Progenitor cell of endocrine pancreas (in vitro differentiated cells): ENCODE measurements around the gene DNM2. TPM values are rescaled to one million over a fixed set of nuclear protein-coding genes. Genes with fewer than 3 reads are reported as not detected.
A peak's percentile ranks its signal among the peaks of the same experiment; 100 is the strongest.

Experiments used
- DNase-seq: peaks from one replicate; pipeline ENCODE4 v3.0.0; 2021; ENCODE audit warnings: low spot score; ENCODE audit not compliant: unreplicated experiment
- H3K27ac Mint-ChIP-seq: 2 replicates; pipeline ENCODE4 v1.8.0; 2021; ENCODE audit warnings: mild to moderate bottlenecking, moderate library complexity, mixed read lengths
- H3K27me3 Mint-ChIP-seq: 2 replicates; pipeline ENCODE4 v1.8.0; 2021; ENCODE audit warnings: mixed read lengths
- H3K36me3 Mint-ChIP-seq: 2 replicates; pipeline ENCODE4 v1.8.0; 2022; ENCODE audit warnings: mixed read lengths; ENCODE audit not compliant: insufficient read depth
- H3K4me1 Mint-ChIP-seq: 2 replicates; pipeline ENCODE4 v1.8.0; 2021; ENCODE audit warnings: low read depth, mixed read lengths
- H3K4me3 Mint-ChIP-seq: 2 replicates; pipeline ENCODE4 v1.8.0; 2021; ENCODE audit warnings: low read depth, mild to moderate bottlenecking, moderate library complexity, mixed read lengths
- H3K9me3 Mint-ChIP-seq: 2 replicates; pipeline ENCODE4 v1.8.0; 2021; ENCODE audit warnings: low read depth, mixed read lengths
- CTCF ChIP-seq: fragments of 200-600 bp; sonication (generic); IDR thresholded peaks from one replicate; pipeline ENCODE4 v1.5.0; 2021; ENCODE audit warnings: antibody characterized with exemption, mild to moderate bottlenecking; ENCODE audit not compliant: unreplicated experiment
- total RNA-seq: library from RNA; stranded (reverse); gene quantifications from 2 replicates; pipeline ENCODE4 v1.2.1, GENCODE V29; 2021

Gene DNM2
- total RNA-seq, 1 donor from 2014 or later: 124 TPM

- H3K4me3 Mint-ChIP-seq: no peak overlapping the region
- H3K4me1 Mint-ChIP-seq: no peaks in the 10 kb centered on the region
- peaks cover 3% of the 10 kb centered on the region for H3K36me3 Mint-ChIP-seq
- H3K27me3 Mint-ChIP-seq: no peaks in the 10 kb centered on the region
- no peak overlapping the region for H3K27ac Mint-ChIP-seq
- no peak for TF ChIP-seq CTCF
- peaks cover 9% of the 10 kb centered on the region for H3K9me3 Mint-ChIP-seq
- no peak for DNase-seq
These were observed 120.5 kb downstream of the DNM2 start for GRCh38 chr19:10838377-10838776.

- peaks cover 3% of the 10 kb centered on the region for H3K36me3 Mint-ChIP-seq
- peaks cover 9% of the 10 kb centered on the region for H3K9me3 Mint-ChIP-seq
- H3K27me3 Mint-ChIP-seq: no peaks in the 10 kb centered on the region
- no peak for DNase-seq
- H3K27ac Mint-ChIP-seq: peak overlapping the region; percentile 71
- no peaks in the 10 kb centered on the region for H3K4me1 Mint-ChIP-seq
- H3K4me3 Mint-ChIP-seq: no peak overlapping the region
- no peak for TF ChIP-seq CTCF
These were observed 121.5 kb downstream of the DNM2 start for GRCh38 chr19:10839114-10840050.

GRCh38 chr19:10842788-10843187 lies 124.9 kb downstream of the DNM2 start:
- H3K4me3 Mint-ChIP-seq: no peak overlapping the region
- H3K27me3 Mint-ChIP-seq: peaks cover 3% of the 10 kb centered on the region
- no peak for DNase-seq
- no peaks in the 10 kb centered on the region for H3K4me1 Mint-ChIP-seq
- TF ChIP-seq CTCF: no peak
- H3K36me3 Mint-ChIP-seq: no peaks in the 10 kb centered on the region
- H3K9me3 Mint-ChIP-seq: peaks cover 7% of the 10 kb centered on the region
- peak overlapping the region; percentile 1 for H3K27ac Mint-ChIP-seq

GRCh38 chr19:10846500-10847202 lies 128.8 kb downstream of the DNM2 start:
- Mint-ChIP-seq H3K27ac (no peak overlapping the region), H3K27me3 (peaks cover 3% of the 10 kb centered on the region), H3K36me3 (no peaks in the 10 kb centered on the region), H3K4me1 (no peaks in the 10 kb centered on the region), H3K9me3 (peaks cover 5% of the 10 kb centered on the region), H3K4me3 (no peak overlapping the region)
- TF ChIP-seq CTCF: no peak
- DNase-seq: no peak

GRCh38 chr19:10848230-10848856 lies 130.5 kb downstream of the DNM2 start, which contains the start of gene C19orf38:
Gene C19orf38 (plus strand): TSS chr19:10848415. CDS start chr19:10848509, 94 bp downstream.
- no peak within 1 kb of the TSS for H3K27ac Mint-ChIP-seq
- H3K27me3 Mint-ChIP-seq: peaks cover 3% of the 10 kb centered on the region

More at GRCh38 chr19:10848230-10848856, 130.5 kb downstream of the DNM2 start, which contains the start of gene C19orf38:
- no peak within 1 kb of the TSS for H3K4me3 Mint-ChIP-seq
- H3K4me1 Mint-ChIP-seq: no peaks in the 10 kb centered on the region
- H3K36me3 Mint-ChIP-seq: no peaks in the 10 kb centered on the region
- peaks cover 5% of the 10 kb centered on the region for H3K9me3 Mint-ChIP-seq
- no peak for TF ChIP-seq CTCF
- no peak for DNase-seq
